B cell (primary cell): Measurements from ENCODE around the gene HHATL. TPM values are rescaled to one million over a fixed set of nuclear protein-coding genes. Genes with fewer than 3 reads are reported as not detected.
A peak's percentile ranks its signal among the peaks of the same experiment; 100 is the strongest.

ENCODE experiments used
- ATAC-seq: fragments of 200-7000 bp; cut with Tn5 transposase; one replicate; pipeline ENCODE4 v1.10.0; 2021; ENCODE audit warnings: low read depth, mild to moderate bottlenecking, moderate number of reproducible peaks, moderate library complexity
- CTCF ChIA-PET: fragments of 350-600 bp; sonication (Branson Sonifier 250); formaldehyde crosslinking; loops from one replicate; lab custom pipeline; 2021; ENCODE audit warnings: antibody characterized with exemption, inconsistent platforms; lab: Charles Lee
- POLR2A ChIA-PET: fragments of 350-600 bp; sonication (Branson Sonifier 250); formaldehyde crosslinking; loops from one replicate; lab custom pipeline; 2021; ENCODE audit warnings: antibody characterized with exemption; lab: Charles Lee
- DNase-seq: peaks from one replicate; pipeline ENCODE4 v3.0.0; 2013
- H2AFZ ChIP-seq: 2 replicates; pipeline ENCODE4 v1.6.1; 2012; ENCODE audit warnings: mild to moderate bottlenecking, low read depth, low read length; ENCODE audit not compliant: insufficient read depth, poor library complexity, severe bottlenecking
- H3K27ac ChIP-seq, 2 donors: 1 replicate in 1 of 2; 2 replicates in 1 of 2; pipeline ENCODE4 v1.5.1; 2012 to 2013; ENCODE audit warnings: low read length in 2 of 2, mild to moderate bottlenecking in 2 of 2, moderate library complexity in 1 of 2
- H3K27me3 ChIP-seq, 4 experiments: fragments of 200-600 bp in 1 of 4; sonication (generic) in 1 of 4; replicated peaks in 1 of 4; 1 replicate in 2 of 4; 2 replicates in 2 of 4; pipeline versions ENCODE4 v1.6.1 to v1.7.0; 2013 to 2016; ENCODE audit warnings: low read length in 3 of 4, mild to moderate bottlenecking in 2 of 4, mixed read lengths in 1 of 4, moderate library complexity in 1 of 4; ENCODE audit not compliant: insufficient read depth in 4 of 4, control insufficient read depth in 3 of 4; ENCODE audit errors: control extremely low read depth in 1 of 4
- H3K36me3 ChIP-seq, 2 experiments: replicated peaks in 1 of 2; 1 replicate in 1 of 2; 2 replicates in 1 of 2; pipeline versions ENCODE4 v1.6.1 to v1.7.1; 2013; ENCODE audit warnings: low read length in 1 of 2; ENCODE audit not compliant: insufficient read depth in 2 of 2, control insufficient read depth in 1 of 2; ENCODE audit errors: control extremely low read depth in 1 of 2, extremely low read depth in 1 of 2
- H3K4me1 ChIP-seq, 2 donors: fragments of 200-600 bp in 1 of 2; sonication (generic) in 1 of 2; 1 replicate in 1 of 2; 2 replicates in 1 of 2; pipeline versions ENCODE4 v1.5.1 to v1.6.1; 2013 to 2017; ENCODE audit warnings: low read length in 2 of 2; ENCODE audit not compliant: control insufficient read depth in 2 of 2, insufficient read depth in 2 of 2
- H3K4me2 ChIP-seq: replicated peaks from 2 replicates; pipeline ENCODE3; 2012; ENCODE audit warnings: mild to moderate bottlenecking, low read depth, low read length; ENCODE audit not compliant: poor library complexity, severe bottlenecking
- H3K4me3 ChIP-seq, 5 experiments: fragments of 200-600 bp in 1 of 5; sonication (generic) in 1 of 5; 1 replicate in 3 of 5; 2 replicates in 2 of 5; pipeline versions ENCODE4 v1.5.1 to v1.7.0; 2011 to 2016; ENCODE audit warnings: low read length in 4 of 5, mild to moderate bottlenecking in 4 of 5, low read depth in 2 of 5, control low read depth in 1 of 5, moderate library complexity in 1 of 5; ENCODE audit not compliant: insufficient read depth in 1 of 5; ENCODE audit errors: control extremely low read depth in 1 of 5, extremely low read depth in 1 of 5
- H3K79me2 ChIP-seq: fragments of 200-600 bp; sonication (generic); one replicate; pipeline ENCODE4 v1.6.0; 2016; ENCODE audit warnings: low read length; ENCODE audit not compliant: control insufficient read depth, insufficient read depth
- H3K9ac ChIP-seq: fragments of 200-600 bp; sonication (generic); 2 replicates; pipeline ENCODE4 v1.6.1; 2017; ENCODE audit warnings: mild to moderate bottlenecking, low read length, moderate library complexity
- H3K9me3 ChIP-seq, 3 donors: one replicate each; pipeline versions ENCODE4 v1.6.1 to v1.7.1; 2013; ENCODE audit warnings: low read length in 2 of 3; ENCODE audit not compliant: control insufficient read depth in 2 of 3, insufficient read depth in 1 of 3; ENCODE audit errors: control extremely low read depth in 1 of 3
- H4K20me1 ChIP-seq: 2 replicates; pipeline ENCODE4 v1.6.0; 2012; ENCODE audit warnings: mild to moderate bottlenecking, low read length; ENCODE audit not compliant: insufficient read depth, control insufficient read depth, poor library complexity, severe bottlenecking
- H3K27ac Mint-ChIP-seq: one replicate; pipeline ENCODE4 v1.8.0; 2021; ENCODE audit warnings: mixed read lengths
- H3K27me3 Mint-ChIP-seq: one replicate; pipeline ENCODE4 v1.8.0; 2021; ENCODE audit warnings: mixed read lengths
- H3K4me1 Mint-ChIP-seq: one replicate; pipeline ENCODE4 v1.8.0; 2021; ENCODE audit warnings: mixed read lengths
- H3K4me3 Mint-ChIP-seq: one replicate; pipeline ENCODE4 v1.8.0; 2021; ENCODE audit warnings: mixed read lengths
- H3K9me3 Mint-ChIP-seq: one replicate; pipeline ENCODE4 v1.8.0; 2022; ENCODE audit warnings: mixed read lengths; ENCODE audit not compliant: insufficient read depth
- EZH2 ChIP-seq: IDR thresholded peaks from 2 replicates; pipeline ENCODE4 v1.6.1; 2012; ENCODE audit warnings: borderline replicate concordance, low read depth, mild to moderate bottlenecking, moderate library complexity, low read length; ENCODE audit not compliant: insufficient read depth, poor library complexity, severe bottlenecking
- WGBS: methylation state at CpG from one replicate; pipeline ENCODE4 v1.1.5; 2013; ENCODE audit warnings: missing lambda C conversion rate; ENCODE audit not compliant: insufficient coverage; 5-methylcytosine and 5-hydroxymethylcytosine counted together
- intact Hi-C: fragments of 100-400 bp; cut with micrococcal nuclease; formaldehyde crosslinking; loops from one replicate; pipeline ENCODE4 v1.10.0; 2022
- polyA plus RNA-seq: library from polyadenylated mRNA; depleted of rRNA; stranded (reverse); fragments of >200 nt; gene quantifications from 2 replicates; pipeline ENCODE4 v1.2.3, GENCODE V29; 2012
- total RNA-seq, 2 donors: library from RNA; stranded (reverse); fragments of 120-200 nt in 1 of 2; gene quantifications; 1 replicate in 1 of 2; 2 replicates in 1 of 2; pipeline versions ENCODE4 v1.2.3 to v1.2.4, GENCODE V29; 2013 to 2022
- TF ChIP-seq, protein P1 (sequence below): fragments of 200-600 bp; IDR thresholded peaks from one replicate; pipeline ENCODE4 v1.8.0; 2022; ENCODE audit warnings: antibody characterized with exemption, mild to moderate bottlenecking

Gene HHATL
- total and polyA plus RNA-seq, 2 donors (not counting 1 experiment from before 2014, with no cell fraction given): not detected

GRCh38 chr3:42653303-42653559, 49.4 kb downstream of the HHATL start:
- H4K20me1 ChIP-seq: no peaks in the 10 kb centered on the region
- ChIA-PET POLR2A (no interaction called here), CTCF (interaction anchor here (1.1 to 1.4 kb wide), 2 partner anchors 17 to 107 kb away, joined by 3 to 5 read pairs; no protein-coding TSS in a partner anchor)
- no peak overlapping the region for H3K27ac ChIP-seq
- H2AFZ ChIP-seq: no peak overlapping the region
- no peak for ATAC-seq
- peaks cover 0 to 2% of the 10 kb centered on the region in 2 experiments for H3K36me3 ChIP-seq
- intact Hi-C loops: no loop called here
- Mint-ChIP-seq H3K4me1 (peaks cover 21% of the 10 kb centered on the region), H3K4me3 (peak overlapping the region; percentile 86), H3K27me3 (peaks cover 7% of the 10 kb centered on the region), H3K9me3 (no peaks in the 10 kb centered on the region), H3K27ac (peak overlapping the region; percentile 41)
- no peak overlapping the region for H3K9ac ChIP-seq
- peak overlapping the region; percentile 88 for H3K4me2 ChIP-seq
- no peak overlapping the region for H3K4me3 ChIP-seq
- no peaks in the 10 kb centered on the region for H3K79me2 ChIP-seq
- no peak for TF ChIP-seq EZH2
- TF ChIP-seq, protein P1, sequence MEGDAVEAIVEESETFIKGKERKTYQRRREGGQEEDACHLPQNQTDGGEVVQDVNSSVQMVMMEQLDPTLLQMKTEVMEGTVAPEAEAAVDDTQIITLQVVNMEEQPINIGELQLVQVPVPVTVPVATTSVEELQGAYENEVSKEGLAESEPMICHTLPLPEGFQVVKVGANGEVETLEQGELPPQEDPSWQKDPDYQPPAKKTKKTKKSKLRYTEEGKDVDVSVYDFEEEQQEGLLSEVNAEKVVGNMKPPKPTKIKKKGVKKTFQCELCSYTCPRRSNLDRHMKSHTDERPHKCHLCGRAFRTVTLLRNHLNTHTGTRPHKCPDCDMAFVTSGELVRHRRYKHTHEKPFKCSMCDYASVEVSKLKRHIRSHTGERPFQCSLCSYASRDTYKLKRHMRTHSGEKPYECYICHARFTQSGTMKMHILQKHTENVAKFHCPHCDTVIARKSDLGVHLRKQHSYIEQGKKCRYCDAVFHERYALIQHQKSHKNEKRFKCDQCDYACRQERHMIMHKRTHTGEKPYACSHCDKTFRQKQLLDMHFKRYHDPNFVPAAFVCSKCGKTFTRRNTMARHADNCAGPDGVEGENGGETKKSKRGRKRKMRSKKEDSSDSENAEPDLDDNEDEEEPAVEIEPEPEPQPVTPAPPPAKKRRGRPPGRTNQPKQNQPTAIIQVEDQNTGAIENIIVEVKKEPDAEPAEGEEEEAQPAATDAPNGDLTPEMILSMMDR: no peak
- H3K27me3 ChIP-seq: peaks cover 0 to 21% (median 1%) of the 10 kb centered on the region in 4 experiments
- peaks cover 0 to 4% (median 0%) of the 10 kb centered on the region in 3 donors for H3K9me3 ChIP-seq
- WGBS: 86% methylated on average over 3 of the region's 3 CpGs
- H3K4me1 ChIP-seq: peaks cover 25 to 30% of the 10 kb centered on the region in 2 donors
- DNase-seq: no peak

GRCh38 chr3:42652611-42653302, 49.8 kb downstream of the HHATL start:
- H4K20me1 ChIP-seq: no peaks in the 10 kb centered on the region
- 31% methylated on average over 5 of the region's 7 CpGs for WGBS
- H2AFZ ChIP-seq: peak overlapping the region; percentile 20
- Mint-ChIP-seq H3K27ac (peak overlapping the region; percentile 41), H3K27me3 (peaks cover 7% of the 10 kb centered on the region), H3K4me1 (peaks cover 21% of the 10 kb centered on the region), H3K4me3 (peak overlapping the region; percentile 86), H3K9me3 (no peaks in the 10 kb centered on the region)
- H3K27me3 ChIP-seq: peaks cover 0 to 21% (median 1%) of the 10 kb centered on the region in 4 experiments
- H3K4me1 ChIP-seq: peaks cover 25 to 30% of the 10 kb centered on the region in 2 donors
- H3K4me3 ChIP-seq: no peak overlapping the region
- H3K79me2 ChIP-seq: no peaks in the 10 kb centered on the region
- ChIA-PET CTCF (interaction anchor here (1.0 to 1.4 kb wide), 6 partner anchors 11 to 107 kb away, joined by 3 to 5 read pairs (median 4); no protein-coding TSS in a partner anchor), POLR2A (interaction anchor here (0.7 to 0.9 kb wide), 2 partner anchors 10 to 61 kb away, joined by 3 read pairs; no protein-coding TSS in a partner anchor)
- peaks cover 0 to 7% of the 10 kb centered on the region in 2 experiments for H3K36me3 ChIP-seq
- ATAC-seq (peak; percentile 46), DNase-seq (peak; percentile 37)
- TF ChIP-seq, protein P1: no peak
- no peak for TF ChIP-seq EZH2
- intact Hi-C loops: no loop called here
- H3K27ac ChIP-seq: no peak overlapping the region
- no peak overlapping the region for H3K9ac ChIP-seq
- peak overlapping the region; percentile 28 for H3K4me2 ChIP-seq
- H3K9me3 ChIP-seq: peaks cover 0 to 4% (median 0%) of the 10 kb centered on the region in 3 donors
